HL-60 (cell line): ENCODE results near the gene KIAA0319L.
"Not testable (repeated sequence)": the region's sequence is repeated elsewhere in the genome, so short reads cannot be mapped to it uniquely, and the experiment has no call there.

ENCODE experiments used
- DNase-seq, 2 experiments: peaks; one replicate each; pipeline ENCODE4 v3.0.0-alpha.2; 2010 to 2020; ENCODE audit warnings: low read depth in 1 of 2, low spot score in 1 of 2
- H3K27ac ChIP-seq: fragments of 250-450 bp; sonication (Bioruptor Pico); replicated peaks from 2 replicates; pipeline ENCODE4 v1.5.1; 2020; ENCODE audit warnings: mild to moderate bottlenecking, moderate library complexity
- H3K27me3 ChIP-seq: fragments of 250-450 bp; sonication (Bioruptor Pico); 2 replicates; pipeline ENCODE4 v1.5.1; 2021; ENCODE audit warnings: mild to moderate bottlenecking, moderate library complexity; ENCODE audit not compliant: insufficient read depth, poor library complexity, severe bottlenecking
- H3K4me3 ChIP-seq: replicated peaks from 2 replicates; pipeline ENCODE4 v1.5.1; 2011; ENCODE audit warnings: mild to moderate bottlenecking, control low read depth, low read length; ENCODE audit not compliant: insufficient read depth
- GABPA ChIP-seq: IDR thresholded peaks from 2 replicates; pipeline ENCODE4 v1.6.1; 2012; ENCODE audit warnings: low read depth
- POLR2AphosphoS5 ChIP-seq: IDR thresholded peaks from 2 replicates; pipeline ENCODE4 v1.6.1; 2012; ENCODE audit warnings: low read depth
- SPI1 ChIP-seq: IDR thresholded peaks from 2 replicates; pipeline ENCODE4 v1.6.1; 2012; ENCODE audit warnings: low read depth, mild to moderate bottlenecking, borderline replicate concordance
- TF ChIP-seq, protein P1 (sequence below): IDR thresholded peaks from 2 replicates; pipeline ENCODE4 v1.6.1; 2012; ENCODE audit warnings: low read depth; ENCODE audit not compliant: insufficient replicate concordance
- TF ChIP-seq, protein P2 (sequence below): IDR thresholded peaks from one replicate; pipeline ENCODE4 v1.5.1; 2011; ENCODE audit warnings: low read length, control low read depth, inconsistent platforms; ENCODE audit not compliant: insufficient read depth

The KIAA0319L gene

DNA sequence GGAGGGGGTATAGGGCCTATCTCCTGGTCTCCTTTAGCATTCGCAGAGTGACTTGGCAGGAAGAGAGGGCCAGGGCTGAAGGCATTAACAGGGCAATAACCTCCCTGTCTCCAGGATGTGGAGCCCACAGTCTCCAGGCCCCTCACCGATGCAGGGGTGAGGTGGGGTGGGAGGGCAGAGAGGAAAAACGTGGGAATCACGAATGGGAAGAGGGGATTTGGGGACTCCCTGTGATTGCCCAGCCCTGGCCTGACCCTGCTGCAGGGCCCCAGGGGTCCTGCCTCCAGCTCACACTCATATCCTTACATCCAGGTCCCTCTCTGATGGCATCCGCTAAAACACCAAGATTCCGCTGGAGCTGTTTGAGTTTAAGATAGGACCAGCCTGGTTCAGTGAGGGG, 30.5 kb upstream of the KIAA0319L start:
- Histone ChIP-seq H3K27me3 (no peaks in the 10 kb centered on the region), H3K4me3 (no peak overlapping the region), H3K27ac (no peak overlapping the region)
- TF ChIP-seq GABPA = no peak
- TF ChIP-seq, protein P1, sequence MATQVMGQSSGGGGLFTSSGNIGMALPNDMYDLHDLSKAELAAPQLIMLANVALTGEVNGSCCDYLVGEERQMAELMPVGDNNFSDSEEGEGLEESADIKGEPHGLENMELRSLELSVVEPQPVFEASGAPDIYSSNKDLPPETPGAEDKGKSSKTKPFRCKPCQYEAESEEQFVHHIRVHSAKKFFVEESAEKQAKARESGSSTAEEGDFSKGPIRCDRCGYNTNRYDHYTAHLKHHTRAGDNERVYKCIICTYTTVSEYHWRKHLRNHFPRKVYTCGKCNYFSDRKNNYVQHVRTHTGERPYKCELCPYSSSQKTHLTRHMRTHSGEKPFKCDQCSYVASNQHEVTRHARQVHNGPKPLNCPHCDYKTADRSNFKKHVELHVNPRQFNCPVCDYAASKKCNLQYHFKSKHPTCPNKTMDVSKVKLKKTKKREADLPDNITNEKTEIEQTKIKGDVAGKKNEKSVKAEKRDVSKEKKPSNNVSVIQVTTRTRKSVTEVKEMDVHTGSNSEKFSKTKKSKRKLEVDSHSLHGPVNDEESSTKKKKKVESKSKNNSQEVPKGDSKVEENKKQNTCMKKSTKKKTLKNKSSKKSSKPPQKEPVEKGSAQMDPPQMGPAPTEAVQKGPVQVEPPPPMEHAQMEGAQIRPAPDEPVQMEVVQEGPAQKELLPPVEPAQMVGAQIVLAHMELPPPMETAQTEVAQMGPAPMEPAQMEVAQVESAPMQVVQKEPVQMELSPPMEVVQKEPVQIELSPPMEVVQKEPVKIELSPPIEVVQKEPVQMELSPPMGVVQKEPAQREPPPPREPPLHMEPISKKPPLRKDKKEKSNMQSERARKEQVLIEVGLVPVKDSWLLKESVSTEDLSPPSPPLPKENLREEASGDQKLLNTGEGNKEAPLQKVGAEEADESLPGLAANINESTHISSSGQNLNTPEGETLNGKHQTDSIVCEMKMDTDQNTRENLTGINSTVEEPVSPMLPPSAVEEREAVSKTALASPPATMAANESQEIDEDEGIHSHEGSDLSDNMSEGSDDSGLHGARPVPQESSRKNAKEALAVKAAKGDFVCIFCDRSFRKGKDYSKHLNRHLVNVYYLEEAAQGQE = no peak
- TF ChIP-seq POLR2AphosphoS5 = no peak
- TF ChIP-seq, protein P2, sequence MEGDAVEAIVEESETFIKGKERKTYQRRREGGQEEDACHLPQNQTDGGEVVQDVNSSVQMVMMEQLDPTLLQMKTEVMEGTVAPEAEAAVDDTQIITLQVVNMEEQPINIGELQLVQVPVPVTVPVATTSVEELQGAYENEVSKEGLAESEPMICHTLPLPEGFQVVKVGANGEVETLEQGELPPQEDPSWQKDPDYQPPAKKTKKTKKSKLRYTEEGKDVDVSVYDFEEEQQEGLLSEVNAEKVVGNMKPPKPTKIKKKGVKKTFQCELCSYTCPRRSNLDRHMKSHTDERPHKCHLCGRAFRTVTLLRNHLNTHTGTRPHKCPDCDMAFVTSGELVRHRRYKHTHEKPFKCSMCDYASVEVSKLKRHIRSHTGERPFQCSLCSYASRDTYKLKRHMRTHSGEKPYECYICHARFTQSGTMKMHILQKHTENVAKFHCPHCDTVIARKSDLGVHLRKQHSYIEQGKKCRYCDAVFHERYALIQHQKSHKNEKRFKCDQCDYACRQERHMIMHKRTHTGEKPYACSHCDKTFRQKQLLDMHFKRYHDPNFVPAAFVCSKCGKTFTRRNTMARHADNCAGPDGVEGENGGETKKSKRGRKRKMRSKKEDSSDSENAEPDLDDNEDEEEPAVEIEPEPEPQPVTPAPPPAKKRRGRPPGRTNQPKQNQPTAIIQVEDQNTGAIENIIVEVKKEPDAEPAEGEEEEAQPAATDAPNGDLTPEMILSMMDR = no peak
- DNase-seq = no peak

DNA sequence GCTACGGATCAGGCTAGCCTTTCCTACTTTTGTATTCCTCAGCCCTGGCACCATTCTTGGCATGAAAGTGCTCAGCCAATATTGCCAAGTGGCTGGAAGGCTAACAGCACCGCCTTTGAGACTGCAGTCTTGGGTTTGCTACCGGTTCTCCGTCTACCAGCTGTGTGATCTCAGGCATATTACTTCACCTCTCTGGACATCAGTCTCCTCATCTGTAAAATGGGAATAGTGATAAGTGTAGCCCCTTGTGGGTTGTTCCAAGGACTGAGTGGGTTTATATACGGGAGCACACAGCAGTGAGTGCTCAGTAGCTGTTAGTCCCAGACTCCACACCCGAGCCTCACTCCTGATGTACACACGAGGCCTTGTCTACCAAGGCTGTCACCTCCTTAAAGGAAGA, 29.6 kb upstream of the KIAA0319L start:
- H3K27me3 ChIP-seq = no peaks in the 10 kb centered on the region
- no peak for DNase-seq
- TF ChIP-seq, protein P2 = no peak
- TF ChIP-seq POLR2AphosphoS5 = no peak
- no peak for TF ChIP-seq SPI1
- TF ChIP-seq, protein P1 = no peak
- TF ChIP-seq GABPA = no peak
- no peak overlapping the region for H3K4me3 ChIP-seq
- H3K27ac ChIP-seq = no peak overlapping the region

DNA sequence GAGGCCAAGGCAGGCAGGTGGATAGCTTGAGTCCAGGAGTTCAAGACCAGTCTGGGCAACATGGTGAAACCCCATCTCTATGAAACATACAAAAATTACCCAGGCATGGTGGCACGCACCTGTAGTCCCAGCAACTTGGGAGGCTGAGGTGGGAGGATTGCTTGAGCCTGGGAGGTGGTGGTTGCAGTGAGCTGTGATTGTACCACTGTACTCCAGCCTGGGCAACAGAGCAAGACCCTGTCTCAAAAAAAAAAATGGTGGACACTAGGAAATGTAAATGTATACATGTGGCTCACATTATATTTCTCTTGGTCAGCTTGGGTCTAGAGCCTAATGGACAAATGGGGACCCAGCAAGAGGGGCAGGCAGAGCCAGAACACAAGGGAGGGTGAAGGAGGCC, 28.6 kb upstream of the KIAA0319L start:
- DNase-seq, H3K27me3 ChIP-seq, H3K4me3 ChIP-seq, H3K27ac ChIP-seq: not testable (repeated sequence)

DNA sequence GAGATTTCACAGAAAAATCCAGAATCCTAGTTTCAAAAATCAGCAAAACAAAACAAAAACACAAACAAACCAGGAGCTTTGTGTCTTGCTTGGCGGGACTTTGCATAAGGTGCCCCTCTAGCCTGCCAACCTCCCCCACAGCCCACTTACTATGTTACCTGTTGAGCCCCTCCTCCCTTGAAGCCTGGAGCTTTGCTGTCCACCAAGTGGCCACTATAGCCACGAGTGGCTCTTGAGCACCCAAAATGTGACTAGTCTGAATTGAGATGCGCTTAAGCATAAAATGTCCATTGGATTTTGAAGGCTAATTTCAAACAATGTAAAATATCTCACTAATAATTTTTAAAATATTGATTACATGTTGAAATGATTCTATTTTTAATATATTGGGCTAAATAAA, 28.1 kb upstream of the KIAA0319L start:
- Histone ChIP-seq H3K4me3 (no peak overlapping the region), H3K27ac (no peak overlapping the region), H3K27me3 (no peaks in the 10 kb centered on the region)
- TF ChIP-seq, protein P2 = no peak
- TF ChIP-seq POLR2AphosphoS5 = no peak
- TF ChIP-seq, protein P1 = no peak
- TF ChIP-seq GABPA = no peak
- no peak for TF ChIP-seq SPI1
- no peak for DNase-seq

DNA sequence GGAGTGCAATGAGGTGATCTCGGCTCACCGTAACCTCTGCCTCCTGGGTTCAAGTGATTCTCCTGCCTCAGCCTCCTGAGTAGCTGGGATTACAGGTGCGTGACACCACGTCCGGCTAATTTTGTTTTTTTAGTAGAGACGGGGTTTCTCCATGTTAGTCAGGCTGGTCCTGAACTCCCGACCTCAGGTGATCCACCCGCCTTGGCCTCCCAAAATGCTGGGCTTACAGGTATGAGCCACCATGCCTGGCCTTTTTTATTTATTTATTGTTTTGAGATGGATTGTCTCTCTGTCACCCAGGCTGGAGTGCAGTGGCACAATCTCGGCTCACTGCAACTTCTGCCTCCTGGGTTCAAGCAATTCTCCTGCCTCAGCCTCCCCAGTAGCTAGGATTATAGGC, 24.4 kb upstream of the KIAA0319L start:
- H3K27me3 ChIP-seq, H3K27ac ChIP-seq, DNase-seq, H3K4me3 ChIP-seq: not testable (repeated sequence)
